ELR (cell line): ENCODE results near the gene RALGDS.

Source experiments
- DNase-seq: peaks from one replicate; pipeline ENCODE4 v3.0.0-alpha.2; 2015; ENCODE audit warnings: low read depth

Gene RALGDS

GRCh38 chr9:133151041-133151440, 30.0 kb upstream of the RALGDS start:
- no peak for DNase-seq

DNA sequence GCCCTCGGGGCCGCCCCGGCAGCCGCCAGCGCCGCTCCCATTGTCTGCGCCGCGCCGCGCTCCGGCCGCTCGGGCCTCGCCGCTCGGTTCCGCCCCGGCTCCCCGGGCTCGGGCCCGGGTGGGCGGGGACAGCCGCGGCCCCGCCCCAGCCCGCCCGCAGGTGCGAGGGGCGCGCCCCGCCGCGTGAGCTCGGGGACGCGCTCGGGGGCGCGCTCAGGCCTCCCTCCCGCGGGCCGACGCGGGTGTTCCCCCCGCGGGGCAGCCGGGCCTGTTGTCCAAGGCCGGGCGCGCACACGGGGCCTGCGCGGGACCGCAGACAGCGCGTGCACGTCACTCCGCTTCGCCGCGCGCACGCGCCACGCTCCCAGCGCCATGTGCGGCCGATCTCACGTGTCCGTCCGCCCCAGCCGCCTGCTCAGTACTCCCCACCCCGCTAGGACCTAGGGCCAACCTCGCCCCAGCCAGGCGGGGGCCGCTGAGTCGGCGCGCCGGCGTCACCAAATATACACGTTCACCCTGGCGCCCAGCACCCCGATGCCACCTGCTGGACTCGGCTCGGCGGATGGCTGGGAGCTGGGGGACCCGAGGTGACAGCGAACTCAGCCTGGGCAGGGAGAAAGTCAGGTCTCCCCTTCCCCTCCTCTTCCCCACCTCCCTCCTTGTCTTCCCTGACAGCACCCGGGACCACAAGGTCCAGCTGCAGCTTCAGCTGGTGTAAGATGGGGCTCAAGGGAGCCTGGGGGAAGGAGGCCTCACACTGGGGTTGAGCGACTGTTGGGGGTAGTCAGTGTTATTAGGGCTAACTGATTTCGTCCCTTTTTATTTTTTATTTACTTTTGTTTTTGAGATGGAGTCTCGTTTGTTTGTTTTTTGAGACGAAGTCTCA, 28.3 kb upstream of the RALGDS start:
- DNase-seq = peak; percentile 93

DNA sequence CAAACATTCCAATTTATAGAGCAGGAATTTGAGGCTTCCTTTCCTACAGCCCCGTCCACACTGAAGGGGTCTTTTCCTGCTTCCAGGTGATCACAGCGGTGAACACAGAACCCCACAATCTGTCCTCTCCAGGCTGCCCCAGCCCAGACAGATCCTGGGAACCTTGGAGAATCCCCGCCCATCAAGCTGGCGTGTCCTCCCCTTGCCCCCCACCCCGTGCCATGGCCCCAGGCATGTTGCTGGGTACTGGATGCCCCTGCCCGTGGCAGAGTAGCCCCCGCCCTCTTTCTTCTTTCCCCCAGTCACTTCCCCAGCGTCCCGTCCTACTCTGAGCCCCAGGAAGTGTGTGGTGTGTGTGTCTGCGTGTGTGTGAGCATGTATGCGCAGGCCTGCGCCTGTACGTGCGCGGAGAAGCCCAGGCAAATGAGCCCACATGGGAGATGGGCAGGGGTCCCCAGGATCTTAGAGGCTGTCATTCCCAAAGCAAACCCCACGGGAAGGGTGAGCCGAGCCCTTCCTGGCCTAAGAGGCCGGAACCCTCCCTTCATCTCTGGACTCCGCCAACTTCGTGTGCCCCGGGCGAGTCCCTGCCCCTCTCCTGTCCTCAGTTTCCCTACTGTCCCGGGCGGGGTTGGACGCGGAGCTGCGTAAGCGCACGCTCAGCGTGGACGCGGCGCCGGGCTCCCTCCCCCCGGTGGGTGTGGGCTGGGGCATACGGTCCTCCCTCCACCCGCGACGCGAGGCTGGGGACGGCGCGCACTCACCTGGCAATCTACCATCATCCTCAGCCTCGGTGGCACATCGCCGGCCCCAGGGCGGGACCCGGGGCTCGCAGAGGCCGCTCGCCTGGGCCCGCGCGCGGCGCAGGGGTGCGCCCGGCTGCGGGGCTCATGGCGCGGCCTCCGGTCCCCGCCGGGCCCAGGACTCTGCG, 27.4 kb upstream of the RALGDS start:
- peak; percentile 41 for DNase-seq

GRCh38 chr9:133147412-133148198, 26.6 kb upstream of the RALGDS start:
- DNase-seq = peak; percentile 67

GRCh38 chr9:133146746-133147411, 25.8 kb upstream of the RALGDS start:
- DNase-seq = no peak

GRCh38 chr9:133144904-133145851, 24.1 kb upstream of the RALGDS start:
- no peak for DNase-seq

DNA sequence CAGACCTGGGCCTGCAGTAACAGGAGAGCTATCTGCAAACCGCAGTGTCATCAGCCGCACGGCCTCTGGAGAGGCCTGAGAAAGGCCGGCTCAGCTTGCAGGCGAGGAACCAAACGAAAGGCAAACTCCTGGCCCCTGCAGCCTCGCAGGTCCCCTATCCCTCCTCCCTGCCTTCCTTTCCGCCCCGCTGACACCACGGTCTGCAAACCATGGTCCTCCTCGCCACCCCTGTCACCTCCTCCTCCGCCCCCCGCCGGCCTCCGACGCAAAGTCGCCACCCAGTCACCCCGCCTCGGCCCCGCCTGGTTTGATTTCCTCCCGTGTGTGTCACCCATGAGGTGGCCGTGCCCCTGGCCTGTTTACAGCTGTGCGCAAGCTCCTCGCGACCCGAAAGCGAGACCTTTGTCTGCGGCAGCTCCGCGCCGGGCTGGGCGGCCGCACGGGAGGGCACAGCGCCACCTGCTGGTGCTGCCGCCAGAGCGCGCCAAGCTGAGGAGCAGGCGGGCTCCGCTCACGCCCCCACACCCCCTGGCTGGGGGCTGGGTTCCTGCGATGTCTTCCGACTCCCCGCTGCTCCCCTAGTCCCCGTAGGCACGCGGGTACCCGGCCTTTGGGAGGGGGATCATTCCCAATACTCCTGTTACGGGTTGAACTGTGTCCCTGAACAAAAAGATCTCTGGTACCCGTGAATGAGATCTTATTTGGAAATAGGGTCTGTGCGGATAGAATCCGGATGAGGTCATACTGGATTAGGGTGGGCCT, 23.3 kb upstream of the RALGDS start:
- peak; percentile 82 for DNase-seq

DNA sequence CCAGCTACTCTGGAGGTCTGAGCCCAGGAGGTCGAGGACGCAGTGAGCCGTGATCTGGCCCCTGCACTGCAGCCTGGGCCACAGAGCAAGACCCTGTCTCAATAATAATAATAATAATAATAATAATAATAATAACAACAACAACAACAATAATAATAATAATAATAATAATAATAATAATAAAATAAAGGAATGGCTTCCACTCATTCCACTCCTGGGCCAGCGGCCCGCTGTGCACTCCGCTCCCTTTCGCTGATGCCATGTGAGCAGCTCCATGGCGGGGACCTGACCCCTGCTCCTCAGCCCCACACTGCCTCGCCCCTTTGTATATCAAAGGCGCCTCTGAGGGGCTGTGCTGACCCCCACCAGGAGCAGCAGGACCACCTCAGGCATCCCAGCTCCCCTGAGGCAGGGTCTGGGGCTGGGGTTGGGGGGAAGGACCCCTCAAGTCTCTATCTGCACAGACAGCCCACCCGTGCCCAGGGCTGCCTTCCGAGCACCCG, 22.6 kb upstream of the RALGDS start:
- no peak for DNase-seq

GRCh38 chr9:133142684-133143622, 21.9 kb upstream of the RALGDS start:
- no peak for DNase-seq

DNA sequence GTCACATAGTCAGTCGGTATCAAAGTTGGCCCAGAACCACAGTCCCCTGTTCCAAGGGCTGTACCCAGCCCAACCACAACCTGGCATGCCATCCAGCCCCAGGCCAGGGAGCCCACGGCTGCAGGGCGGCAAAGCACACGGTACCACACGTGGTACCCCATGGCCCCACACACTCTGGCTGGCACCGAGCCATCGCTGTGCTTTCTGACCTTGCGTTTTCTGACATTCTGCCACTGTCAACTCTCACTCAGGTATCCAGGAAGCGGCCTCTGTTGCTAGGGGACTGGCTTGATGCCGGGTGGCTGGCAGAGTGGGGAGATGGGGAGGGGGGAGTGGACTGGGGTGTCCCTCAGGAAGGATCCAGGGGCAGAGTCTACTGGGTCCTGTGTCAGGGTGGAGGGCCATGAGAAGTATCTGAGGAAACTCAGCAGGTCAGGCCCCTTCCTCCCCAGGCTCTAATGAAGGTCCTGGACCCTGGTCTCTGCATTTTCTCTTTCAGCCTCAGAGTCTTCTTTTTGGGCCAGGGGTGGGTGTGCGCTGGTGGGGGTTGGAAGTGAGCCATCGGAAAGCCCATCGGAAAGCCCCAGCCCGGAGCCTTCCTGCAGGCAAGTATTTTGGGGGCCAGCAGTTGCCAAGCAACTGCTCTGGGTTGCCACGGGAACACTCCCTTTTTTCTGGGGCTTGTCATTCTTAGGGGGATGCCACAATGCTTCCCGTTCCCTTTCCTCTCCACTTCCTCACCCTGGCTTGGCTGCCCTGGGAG, 21.0 kb upstream of the RALGDS start:
- no peak for DNase-seq

DNA sequence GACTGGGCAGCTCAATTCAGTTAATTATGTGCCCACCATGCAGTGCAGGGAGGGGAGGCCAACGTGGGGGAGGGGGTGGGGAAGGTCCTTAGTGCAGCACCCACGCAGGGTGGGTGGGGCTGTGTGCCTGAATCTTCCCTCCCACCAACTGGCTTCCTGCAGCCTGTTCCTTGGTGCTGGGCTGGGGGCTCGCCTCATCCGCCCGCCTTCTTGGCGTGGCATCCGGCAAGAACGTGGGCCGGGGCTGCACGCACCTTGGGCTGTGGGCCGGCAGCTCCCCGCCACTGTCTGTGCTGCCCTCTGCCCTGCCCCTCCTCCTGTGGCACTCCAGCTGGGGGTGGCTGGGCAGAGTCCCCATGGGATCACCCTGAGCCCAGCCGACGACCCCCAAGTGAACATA, 19.6 kb upstream of the RALGDS start:
- no peak for DNase-seq

DNA sequence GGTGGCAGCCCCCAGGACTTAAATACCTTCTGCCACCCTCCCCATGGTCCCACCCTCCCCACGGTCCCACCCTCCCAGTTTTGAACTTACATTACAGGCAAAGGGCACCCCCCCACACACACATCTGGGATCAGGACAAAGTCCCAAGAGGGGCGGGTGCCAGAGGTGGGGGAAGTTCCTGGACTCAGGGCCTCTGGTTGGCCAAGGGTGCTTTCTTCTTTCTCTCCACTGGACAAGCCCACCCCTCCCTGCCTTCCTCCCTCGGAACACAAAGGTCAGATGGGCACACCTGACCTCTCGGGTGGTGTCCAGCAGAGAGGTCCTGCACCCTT, 19.1 kb upstream of the RALGDS start:
- DNase-seq = no peak

GRCh38 chr9:133139246-133140173, 18.5 kb upstream of the RALGDS start:
- DNase-seq = no peak

- DNase-seq = no peak
These were observed 16.6 kb upstream of the RALGDS start for GRCh38 chr9:133137451-133138231.

GRCh38 chr9:133135146-133135745, 14.2 kb upstream of the RALGDS start:
- peak; percentile 96 for DNase-seq
